Tibial artery (tissue), 4 donors: ENCODE data around the gene PFDN1.
A peak's percentile ranks its signal among the peaks of the same experiment; 100 is the strongest.

Experiments used
- DNase-seq, 2 donors: peaks; one replicate each; pipeline ENCODE4 v3.0.0-alpha.2; 2019
- H3K27ac ChIP-seq, 2 donors: fragments of 200-600 bp; sonication (generic) in 1 of 2; 1 replicate in 1 of 2; 2 replicates in 1 of 2; pipeline ENCODE4 v1.5.1; 2018 to 2019; ENCODE audit warnings: mild to moderate bottlenecking in 1 of 2
- H3K27me3 ChIP-seq, 2 donors: fragments of 200-600 bp; sonication (generic) in 1 of 2; one replicate each; pipeline versions ENCODE4 v1.5.1 to v1.6.0; 2016 to 2019
- H3K36me3 ChIP-seq, 3 donors: fragments of 200-600 bp; sonication (generic) in 2 of 3; one replicate each; pipeline ENCODE4 v1.5.1; 2016 to 2019; ENCODE audit warnings: mild to moderate bottlenecking in 2 of 3
- H3K4me1 ChIP-seq, 4 donors: fragments of 200-600 bp; sonication (generic) in 2 of 4; 1 replicate in 3 of 4; 2 replicates in 1 of 4; pipeline ENCODE4 v1.5.1; 2016 to 2019
- H3K4me3 ChIP-seq, 2 donors: fragments of 200-600 bp; sonication (generic) in 1 of 2; 1 replicate in 1 of 2; 2 replicates in 1 of 2; pipeline ENCODE4 v1.5.1; 2018 to 2019; ENCODE audit warnings: mild to moderate bottlenecking in 2 of 2
- H3K9me3 ChIP-seq, 3 donors: fragments of 200-600 bp; sonication (generic) in 1 of 3; one replicate each; pipeline ENCODE4 v1.5.1; 2016 to 2019
- intact Hi-C: fragments of 100-400 bp; cut with DNase I; formaldehyde crosslinking; loops from one replicate; pipeline ENCODE4 v1.15.0; 2023; ENCODE audit warnings: low total_unique reads
- TF ChIP-seq, protein P1 (sequence below), 2 experiments: fragments of 200-600 bp in 1 of 2; fragments of 450-650 bp in 1 of 2; IDR thresholded peaks; one replicate each; pipeline ENCODE4 v1.5.1; 2017 to 2019; ENCODE audit warnings: antibody characterized with exemption in 2 of 2, mild to moderate bottlenecking in 1 of 2, moderate library complexity in 1 of 2

Gene PFDN1

DNA sequence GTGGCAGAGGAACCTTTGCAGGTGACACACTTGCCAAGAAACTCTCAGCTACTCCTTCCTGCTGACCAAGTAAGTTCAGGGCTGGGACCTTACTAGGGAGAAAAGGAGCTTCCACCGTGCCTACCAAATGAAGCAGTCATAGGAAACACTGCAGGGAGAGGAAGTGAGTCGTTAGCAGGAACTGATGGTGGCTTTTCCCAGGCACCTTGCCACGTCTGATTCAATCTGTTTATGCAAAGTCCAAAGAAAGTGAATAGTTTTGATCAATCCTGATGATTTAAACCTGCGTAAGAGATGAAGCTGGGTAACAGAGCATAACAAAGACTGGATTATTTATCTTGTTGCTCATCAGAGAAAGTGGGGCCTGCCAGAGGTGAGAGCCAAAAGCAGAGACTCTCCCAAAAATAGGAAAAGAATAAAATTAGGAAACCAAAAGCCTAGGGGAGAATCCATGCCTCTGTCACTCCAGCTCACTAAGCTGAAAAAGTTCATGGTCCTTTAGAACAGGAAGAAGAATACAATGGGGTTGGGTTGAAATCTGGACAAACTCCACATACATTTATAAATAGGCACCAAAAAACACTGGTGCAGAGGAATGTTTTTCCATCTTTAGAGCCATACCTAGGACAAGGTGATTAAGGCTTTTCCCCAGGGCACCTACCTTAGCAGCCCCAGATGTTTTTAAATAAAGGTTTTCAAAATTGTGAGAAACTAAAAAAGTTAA lies 9.3 kb upstream of the PFDN1 start:
- Histone ChIP-seq H3K4me1 (peaks cover 0 to 16% (median 6%) of the 10 kb centered on the region in 4 donors), H3K27ac (peak overlapping the region; percentile 35 to 38), H3K36me3 (no peaks in the 10 kb centered on the region), H3K27me3 (no peaks in the 10 kb centered on the region), H3K4me3 (no peak overlapping the region), H3K9me3 (no peaks in the 10 kb centered on the region)
- intact Hi-C loops: no loop called here
- TF ChIP-seq, protein P1, sequence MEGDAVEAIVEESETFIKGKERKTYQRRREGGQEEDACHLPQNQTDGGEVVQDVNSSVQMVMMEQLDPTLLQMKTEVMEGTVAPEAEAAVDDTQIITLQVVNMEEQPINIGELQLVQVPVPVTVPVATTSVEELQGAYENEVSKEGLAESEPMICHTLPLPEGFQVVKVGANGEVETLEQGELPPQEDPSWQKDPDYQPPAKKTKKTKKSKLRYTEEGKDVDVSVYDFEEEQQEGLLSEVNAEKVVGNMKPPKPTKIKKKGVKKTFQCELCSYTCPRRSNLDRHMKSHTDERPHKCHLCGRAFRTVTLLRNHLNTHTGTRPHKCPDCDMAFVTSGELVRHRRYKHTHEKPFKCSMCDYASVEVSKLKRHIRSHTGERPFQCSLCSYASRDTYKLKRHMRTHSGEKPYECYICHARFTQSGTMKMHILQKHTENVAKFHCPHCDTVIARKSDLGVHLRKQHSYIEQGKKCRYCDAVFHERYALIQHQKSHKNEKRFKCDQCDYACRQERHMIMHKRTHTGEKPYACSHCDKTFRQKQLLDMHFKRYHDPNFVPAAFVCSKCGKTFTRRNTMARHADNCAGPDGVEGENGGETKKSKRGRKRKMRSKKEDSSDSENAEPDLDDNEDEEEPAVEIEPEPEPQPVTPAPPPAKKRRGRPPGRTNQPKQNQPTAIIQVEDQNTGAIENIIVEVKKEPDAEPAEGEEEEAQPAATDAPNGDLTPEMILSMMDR (IDR thresholded peaks at IDR 0.05): no peak
- peak in 1 of 2 donors; percentile 33 for DNase-seq

DNA sequence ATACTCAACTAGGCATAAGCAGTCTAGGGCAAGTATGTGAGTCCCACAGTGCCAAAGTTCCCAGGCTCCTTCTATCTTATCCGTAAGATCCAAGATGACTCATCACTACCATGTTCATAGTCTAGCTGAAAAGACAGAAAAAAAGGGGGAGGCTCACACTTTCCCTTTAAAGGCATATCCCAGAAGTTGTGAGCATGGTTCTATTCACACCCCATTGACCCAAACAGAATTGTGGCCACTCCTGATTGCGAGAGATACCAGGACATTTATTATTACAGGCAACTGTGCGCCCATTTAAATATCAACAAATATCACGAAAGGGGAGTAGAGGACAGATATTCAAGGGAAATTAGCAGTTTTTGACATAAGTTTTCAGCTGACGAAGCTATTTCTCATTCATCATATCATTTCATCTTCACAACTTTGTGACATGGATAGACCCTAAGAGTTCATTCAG lies 8.1 kb upstream of the PFDN1 start:
- no peak overlapping the region for H3K27ac ChIP-seq
- DNase-seq: no peak
- TF ChIP-seq, protein P1 (IDR thresholded peaks at IDR 0.05): no peak

DNA sequence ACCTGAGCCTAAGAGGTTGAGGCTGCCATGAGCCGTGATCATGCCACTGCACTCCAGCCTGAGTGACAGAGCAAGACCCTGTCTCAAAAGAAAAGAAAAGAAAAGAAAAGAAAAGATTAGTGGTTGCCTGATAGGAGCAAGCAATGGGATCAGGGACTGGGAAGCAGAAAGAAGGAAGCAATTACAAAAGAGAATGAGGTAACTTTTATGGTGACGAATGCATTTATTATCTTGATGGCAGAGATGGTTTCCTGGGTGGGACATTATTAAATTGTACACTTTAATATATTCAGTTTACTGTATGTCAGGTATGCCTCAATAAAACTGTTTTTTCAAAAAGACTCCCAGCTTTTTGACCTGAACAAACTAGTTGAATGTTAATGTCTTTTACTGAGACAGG lies 7.5 kb upstream of the PFDN1 start:
- TF ChIP-seq, protein P1 (IDR thresholded peaks at IDR 0.05): no peak
- Histone ChIP-seq H3K4me3 (no peak overlapping the region), H3K27me3 (no peaks in the 10 kb centered on the region), H3K36me3 (no peaks in the 10 kb centered on the region), H3K4me1 (peaks cover 0 to 16% (median 6%) of the 10 kb centered on the region in 4 donors), H3K27ac (no peak overlapping the region), H3K9me3 (no peaks in the 10 kb centered on the region)
- intact Hi-C loops: no loop called here
- DNase-seq: no peak

More for the DNA sequence above, 8.1 kb upstream of the PFDN1 start:
- no peaks in the 10 kb centered on the region for H3K36me3 ChIP-seq
- no peaks in the 10 kb centered on the region for H3K27me3 ChIP-seq
- peaks cover 0 to 16% (median 6%) of the 10 kb centered on the region in 4 donors for H3K4me1 ChIP-seq
- H3K4me3 ChIP-seq: no peak overlapping the region
- no peaks in the 10 kb centered on the region for H3K9me3 ChIP-seq
- intact Hi-C loops: no loop called here

DNA sequence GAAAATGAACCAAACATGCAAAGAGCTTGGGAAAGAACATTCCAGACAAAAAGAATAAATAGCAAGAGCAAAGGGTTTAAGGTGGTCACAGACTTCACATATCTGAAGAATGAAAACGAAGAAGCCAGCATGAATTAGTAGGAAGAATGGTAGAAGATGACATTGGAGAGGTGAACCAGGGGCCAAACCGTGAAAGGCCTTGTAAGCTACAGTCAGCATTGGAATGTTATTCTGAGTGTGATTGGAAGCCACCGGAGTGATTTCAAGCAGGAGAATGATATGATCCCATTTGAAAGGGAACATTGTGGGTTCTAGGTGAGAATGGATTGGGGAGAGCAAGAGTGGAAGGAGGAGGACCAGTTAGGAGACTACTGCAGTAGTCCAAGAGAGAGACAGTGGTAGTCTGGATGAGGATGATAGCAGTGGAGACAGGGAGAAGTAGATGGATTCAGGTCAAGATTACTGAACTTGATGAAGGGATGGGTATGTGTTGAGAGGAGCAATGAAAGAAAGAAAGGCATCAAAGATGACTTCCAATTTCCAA lies 6.9 kb upstream of the PFDN1 start:
- H3K27ac ChIP-seq: no peak overlapping the region
- H3K4me3 ChIP-seq: no peak overlapping the region
- H3K9me3 ChIP-seq: no peaks in the 10 kb centered on the region
- TF ChIP-seq, protein P1 (IDR thresholded peaks at IDR 0.05): no peak
- H3K27me3 ChIP-seq: no peaks in the 10 kb centered on the region
- H3K4me1 ChIP-seq: peaks cover 0 to 16% (median 6%) of the 10 kb centered on the region in 4 donors
- intact Hi-C loops: no loop called here
- H3K36me3 ChIP-seq: no peaks in the 10 kb centered on the region
- DNase-seq: no peak

DNA sequence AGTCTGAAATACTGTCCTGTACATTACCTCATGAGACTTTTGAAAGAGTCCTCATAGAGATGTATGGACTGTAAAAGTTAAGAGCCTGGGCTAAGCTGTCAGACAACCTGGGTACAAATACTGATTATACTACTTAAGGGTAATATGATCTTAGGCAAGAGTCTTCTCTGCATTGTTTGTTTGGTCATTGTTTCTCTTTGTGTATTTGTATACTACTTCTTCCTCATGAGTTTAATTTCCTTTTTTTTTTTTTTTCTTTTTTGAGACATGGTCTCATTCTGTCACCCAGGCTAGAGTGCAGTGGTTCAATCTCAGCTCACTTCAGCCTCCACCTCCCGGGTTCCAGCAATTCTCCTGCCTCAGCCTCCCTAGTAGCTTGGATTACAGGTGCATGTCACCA lies 2.6 kb upstream of the PFDN1 start:
- Histone ChIP-seq H3K27ac (no peak overlapping the region), H3K9me3 (no peaks in the 10 kb centered on the region), H3K36me3 (no peaks in the 10 kb centered on the region), H3K27me3 (no peaks in the 10 kb centered on the region), H3K4me1 (peaks cover 0 to 16% (median 10%) of the 10 kb centered on the region in 4 donors), H3K4me3 (no peak overlapping the region)
- intact Hi-C loops: no loop called here
- DNase-seq: no peak
- TF ChIP-seq, protein P1 (IDR thresholded peaks at IDR 0.05): no peak
